ENCODE measurements around the gene ZNF141.
"Not testable (repeated sequence)": the region's sequence is repeated elsewhere in the genome, so short reads cannot be mapped to it uniquely, and the experiment has no call there.

Gene ZNF141

GRCh38 chr4:337143-337931 is at the start of gene ZNF141:
TSS of gene ZNF141 (plus strand) at chr4:337814. CDS start at chr4:337984, 170 bp downstream.
- DNase-seq = peak; percentile 85

GRCh38 chr4:288891-289290 is 48.7 kb upstream of the ZNF141 start:
- no peak for DNase-seq

GRCh38 chr4:294732-295131 is 42.9 kb upstream of the ZNF141 start:
- DNase-seq = no peak

- no peak for DNase-seq
Observed at GRCh38 chr4:302381-302780, 35.2 kb upstream of the ZNF141 start.

GRCh38 chr4:304516-304915 is 33.1 kb upstream of the ZNF141 start:
- not testable (repeated sequence) for DNase-seq

GRCh38 chr4:304969-305680 is 32.5 kb upstream of the ZNF141 start, which contains the start of gene ZNF732:
TSS of gene ZNF732 (minus strand) at chr4:305474. CDS start at chr4:305310, 164 bp downstream.
- DNase-seq = no peak

GRCh38 chr4:306551-306961 is 31.1 kb upstream of the ZNF141 start:
- DNase-seq = no peak

- DNase-seq = no peak
Observed at GRCh38 chr4:309807-310206, 27.8 kb upstream of the ZNF141 start.

- no peak for DNase-seq
Observed at GRCh38 chr4:314296-314903, 23.2 kb upstream of the ZNF141 start.

- no peak for DNase-seq
Observed at GRCh38 chr4:328729-329128, 8.9 kb upstream of the ZNF141 start.

- no peak for DNase-seq
Observed at GRCh38 chr4:335515-335914, 2.1 kb upstream of the ZNF141 start.

- DNase-seq = no peak
Observed at GRCh38 chr4:336099-336892, 1.3 kb upstream of the ZNF141 start.

GRCh38 chr4:336893-337142 is 796 bp upstream of the ZNF141 start:
- DNase-seq = no peak

GRCh38 chr4:337932-338758 is 531 bp downstream of the ZNF141 start:
- no peak for DNase-seq

- DNase-seq = no peak
Observed at GRCh38 chr4:338759-339097, 1.1 kb downstream of the ZNF141 start.

GRCh38 chr4:340011-340410 is 2.4 kb downstream of the ZNF141 start:
- no peak for DNase-seq

GRCh38 chr4:373062-373839 is 35.6 kb downstream of the ZNF141 start:
- DNase-seq = no peak

GRCh38 chr4:374298-375160 is 36.9 kb downstream of the ZNF141 start:
- no peak for DNase-seq

GRCh38 chr4:384311-385010 is 46.8 kb downstream of the ZNF141 start:
- DNase-seq = no peak

Data from activated T-cell treated with anti-CD3 and anti-CD28 coated beads, Interleukin-2, amount 50 U/mL, for 1 hour (primary cell).